Fibroblast of pulmonary artery (primary cell): ENCODE results near the gene WNT11.

ENCODE experiments used
- DNase-seq: peaks from one replicate; pipeline ENCODE4 v3.0.0-alpha.2; 2010; ENCODE audit warnings: low read depth
- H3K4me3 ChIP-seq: replicated peaks from 2 replicates; pipeline ENCODE4 v1.5.1; 2011; ENCODE audit warnings: low read depth, mild to moderate bottlenecking, control low read depth, low read length, moderate library complexity
- TF ChIP-seq, protein P1 (sequence below): IDR thresholded peaks from 2 replicates; pipeline ENCODE4 v1.5.1; 2011; ENCODE audit warnings: mild to moderate bottlenecking, control low read depth, low read length, inconsistent platforms; ENCODE audit errors: missing control alignments

The WNT11 gene

DNA sequence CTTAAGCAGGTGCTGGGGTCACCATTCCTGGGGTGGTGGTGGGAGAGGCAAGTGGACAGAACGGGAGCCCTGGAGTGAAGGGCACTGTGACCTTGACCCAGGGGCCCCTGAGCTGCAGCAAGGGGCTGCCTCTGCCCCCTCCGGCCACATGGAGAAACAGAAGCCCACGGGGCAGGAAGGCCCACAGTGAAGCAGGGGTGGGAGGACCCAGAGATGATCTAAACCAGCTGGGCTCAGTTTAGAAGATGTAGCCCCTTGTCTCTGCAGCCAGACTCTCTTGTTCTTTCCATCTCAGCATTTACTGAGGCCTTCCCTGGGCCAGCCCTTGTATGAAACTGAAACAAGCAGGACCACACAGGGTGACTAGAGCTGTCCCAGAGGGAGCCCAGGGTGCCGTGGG is 30.5 kb downstream of the WNT11 start:
- TF ChIP-seq, protein P1, sequence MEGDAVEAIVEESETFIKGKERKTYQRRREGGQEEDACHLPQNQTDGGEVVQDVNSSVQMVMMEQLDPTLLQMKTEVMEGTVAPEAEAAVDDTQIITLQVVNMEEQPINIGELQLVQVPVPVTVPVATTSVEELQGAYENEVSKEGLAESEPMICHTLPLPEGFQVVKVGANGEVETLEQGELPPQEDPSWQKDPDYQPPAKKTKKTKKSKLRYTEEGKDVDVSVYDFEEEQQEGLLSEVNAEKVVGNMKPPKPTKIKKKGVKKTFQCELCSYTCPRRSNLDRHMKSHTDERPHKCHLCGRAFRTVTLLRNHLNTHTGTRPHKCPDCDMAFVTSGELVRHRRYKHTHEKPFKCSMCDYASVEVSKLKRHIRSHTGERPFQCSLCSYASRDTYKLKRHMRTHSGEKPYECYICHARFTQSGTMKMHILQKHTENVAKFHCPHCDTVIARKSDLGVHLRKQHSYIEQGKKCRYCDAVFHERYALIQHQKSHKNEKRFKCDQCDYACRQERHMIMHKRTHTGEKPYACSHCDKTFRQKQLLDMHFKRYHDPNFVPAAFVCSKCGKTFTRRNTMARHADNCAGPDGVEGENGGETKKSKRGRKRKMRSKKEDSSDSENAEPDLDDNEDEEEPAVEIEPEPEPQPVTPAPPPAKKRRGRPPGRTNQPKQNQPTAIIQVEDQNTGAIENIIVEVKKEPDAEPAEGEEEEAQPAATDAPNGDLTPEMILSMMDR: no peak

DNA sequence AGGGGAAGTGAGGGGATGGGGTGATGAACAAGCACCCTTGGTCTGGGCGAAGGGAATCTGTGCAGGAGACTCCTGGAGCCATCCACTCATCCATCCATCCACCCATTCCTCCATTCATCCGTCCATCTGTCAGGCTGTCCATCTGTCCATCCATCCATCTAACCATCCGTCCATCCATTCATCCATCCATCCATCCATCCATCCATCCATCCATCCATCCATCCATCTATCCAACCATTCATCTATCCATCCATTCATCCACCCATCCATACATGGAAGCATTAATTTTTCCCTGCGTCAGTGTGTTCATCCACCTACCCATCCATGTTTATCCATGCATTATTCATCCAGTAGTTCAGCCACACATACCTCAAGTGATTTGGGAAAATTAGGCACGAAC is 32.0 kb downstream of the WNT11 start:
- DNase-seq: no peak
- no peak overlapping the region for H3K4me3 ChIP-seq
- TF ChIP-seq, protein P1: no peak

More for the DNA sequence above, 30.5 kb downstream of the WNT11 start:
- no peak overlapping the region for H3K4me3 ChIP-seq
- DNase-seq: no peak

DNA sequence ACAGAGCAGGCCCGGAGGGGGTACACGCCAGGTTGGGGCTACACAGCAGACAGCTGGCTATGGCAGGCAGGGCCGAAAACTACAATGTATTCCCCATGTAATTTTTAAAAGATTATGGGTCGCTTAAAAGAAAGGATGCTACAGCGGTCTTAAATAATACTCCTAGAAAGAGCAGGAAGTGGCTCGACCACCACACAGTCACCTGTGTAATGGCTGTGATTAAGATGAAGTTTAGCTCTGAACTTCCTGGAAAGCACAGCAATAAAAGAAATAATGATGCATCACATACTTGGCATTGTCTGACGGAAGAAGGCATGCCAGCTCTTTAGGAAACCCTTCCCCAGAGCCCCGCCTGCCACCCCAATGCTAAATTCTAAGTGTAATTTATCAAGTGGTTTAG is 32.6 kb downstream of the WNT11 start:
- no peak for DNase-seq
- TF ChIP-seq, protein P1: no peak
- H3K4me3 ChIP-seq: no peak overlapping the region

DNA sequence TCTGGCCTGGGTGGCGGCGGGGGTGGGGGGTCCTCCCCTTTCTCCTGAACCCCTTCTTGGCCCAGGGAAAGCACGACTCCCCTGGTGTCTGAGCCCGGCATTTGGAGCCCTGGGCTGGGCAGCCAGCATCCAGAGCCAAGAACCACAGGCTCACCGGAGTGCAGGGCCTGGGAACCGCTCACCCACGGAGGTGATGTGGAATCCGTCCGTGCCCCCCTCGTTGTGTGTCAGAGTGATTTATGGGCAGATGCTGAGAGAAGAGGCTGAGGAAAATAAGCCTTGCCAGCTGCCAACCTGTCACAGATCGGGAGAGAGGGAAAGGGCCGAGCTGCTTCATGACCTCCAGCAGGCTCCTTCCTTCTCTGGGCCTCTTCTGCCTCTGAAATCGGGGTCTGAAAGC is 33.7 kb downstream of the WNT11 start:
- H3K4me3 ChIP-seq: no peak overlapping the region
- TF ChIP-seq, protein P1: no peak
- no peak for DNase-seq

DNA sequence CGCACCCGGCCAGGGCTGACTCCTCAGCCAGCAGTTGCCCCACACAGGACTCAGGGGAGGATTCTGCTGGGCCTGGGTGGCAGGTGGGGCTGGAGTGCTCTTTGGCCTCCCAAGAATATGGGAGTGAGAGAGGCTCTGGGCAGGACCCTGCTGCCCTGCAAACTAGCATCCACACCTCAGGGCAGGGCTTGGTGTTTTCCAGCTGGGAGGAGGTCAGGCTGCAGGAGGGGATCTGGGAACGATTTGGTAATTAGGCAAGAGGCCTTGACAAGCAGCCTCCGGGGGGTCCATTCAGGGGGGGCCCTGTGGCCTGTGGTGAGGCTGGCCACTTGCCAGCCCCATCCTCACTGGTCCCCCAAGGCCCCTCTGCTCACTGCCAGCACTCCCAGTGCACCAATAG is 35.8 kb downstream of the WNT11 start:
- H3K4me3 ChIP-seq: no peak overlapping the region
- TF ChIP-seq, protein P1: no peak
- no peak for DNase-seq

DNA sequence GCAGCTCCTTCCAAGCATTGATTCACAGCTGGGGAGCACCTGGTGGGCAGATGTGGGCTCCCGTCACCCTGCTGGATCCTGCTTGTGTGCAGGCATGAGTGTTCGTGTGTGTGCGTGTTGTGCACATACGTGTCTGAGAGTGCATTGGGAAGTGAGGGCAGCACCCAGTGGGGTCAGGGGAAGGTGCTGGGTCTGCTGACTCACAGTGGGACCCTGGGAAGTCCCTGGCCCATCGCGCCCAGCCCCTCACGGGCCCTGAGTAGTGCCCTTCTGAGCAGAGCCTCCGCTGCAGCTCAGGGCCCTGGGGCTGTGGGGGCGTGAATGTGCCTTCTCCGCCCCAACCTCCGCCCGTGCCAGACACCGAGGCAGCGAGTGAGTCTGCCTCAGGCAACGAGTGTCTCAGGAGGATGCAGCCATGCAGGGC is 36.8 kb downstream of the WNT11 start:
- TF ChIP-seq, protein P1: no peak
- no peak for DNase-seq
- no peak overlapping the region for H3K4me3 ChIP-seq

DNA sequence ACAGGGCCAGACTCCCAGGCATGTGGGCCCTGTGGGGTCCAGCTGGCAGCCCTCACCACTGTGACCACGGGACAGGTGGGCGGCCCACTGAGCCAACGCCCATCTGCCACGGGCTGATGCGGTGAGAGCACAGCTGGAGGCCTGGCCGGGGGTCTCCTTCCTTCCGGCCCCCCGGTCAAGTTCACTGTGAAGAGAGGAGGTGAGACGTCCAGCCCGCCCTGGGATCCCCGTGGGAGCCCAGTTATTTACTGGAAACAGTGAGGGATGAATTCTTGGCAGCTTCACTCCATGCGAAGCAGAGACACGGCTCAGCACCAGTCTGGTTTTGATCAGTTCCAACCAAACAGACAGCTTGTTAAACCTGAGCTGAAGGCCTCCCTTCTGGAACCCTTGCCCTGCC is 38.7 kb downstream of the WNT11 start:
- DNase-seq: no peak
- no peak overlapping the region for H3K4me3 ChIP-seq
- TF ChIP-seq, protein P1: no peak
